C4-2B (cell line): ENCODE data around the gene CDR2.

Experiments
- H3K27ac ChIP-seq: fragments of 450-650 bp; 2 replicates; pipeline ENCODE4 v1.5.1; 2017
- CTCF ChIP-seq: fragments of 450-650 bp; conservative IDR thresholded peaks from 2 replicates; pipeline ENCODE4 v1.5.1; 2017; ENCODE audit warnings: mild to moderate bottlenecking
- ZFX ChIP-seq: fragments of 450-650 bp; IDR thresholded peaks from 2 replicates; pipeline ENCODE4 v1.6.1; 2017

CDR2 gene

GRCh38 chr16:22328081-22328725 is 46.2 kb downstream of the CDR2 start:
- no peak for TF ChIP-seq CTCF
- no peak for TF ChIP-seq ZFX
- no peak overlapping the region for H3K27ac ChIP-seq

- H3K27ac ChIP-seq, result no peak overlapping the region
- TF ChIP-seq ZFX (no peak), CTCF (no peak)
Measured at GRCh38 chr16:22327446-22327775, 47.0 kb downstream of the CDR2 start.

- H3K27ac ChIP-seq, result no peak overlapping the region
- TF ChIP-seq CTCF, result no peak
- no peak for TF ChIP-seq ZFX
Measured at GRCh38 chr16:22326771-22327445, 47.5 kb downstream of the CDR2 start.

GRCh38 chr16:22326369-22326652 is 48.1 kb downstream of the CDR2 start:
- TF ChIP-seq CTCF (no peak), ZFX (no peak)
- H3K27ac ChIP-seq, result no peak overlapping the region

- no peak overlapping the region for H3K27ac ChIP-seq
- TF ChIP-seq ZFX, result no peak
- TF ChIP-seq CTCF, result no peak
Measured at GRCh38 chr16:22325598-22326368, 48.6 kb downstream of the CDR2 start.

GRCh38 chr16:22324787-22325597 is 49.4 kb downstream of the CDR2 start:
- H3K27ac ChIP-seq, result no peak overlapping the region
- TF ChIP-seq ZFX (no peak), CTCF (no peak)
